GM18861 (cell line): Measurements from ENCODE around the gene ADAMTS7.
"Not testable (repeated sequence)": the region's sequence is repeated elsewhere in the genome, so short reads cannot be mapped to it uniquely, and the experiment has no call there.

ENCODE experiments used
- ATAC-seq: cut with Tn5 transposase; IDR thresholded peaks from one replicate; pipeline ENCODE4 v1.9.1; 2021; ENCODE audit not compliant: unreplicated experiment

The ADAMTS7 gene

DNA sequence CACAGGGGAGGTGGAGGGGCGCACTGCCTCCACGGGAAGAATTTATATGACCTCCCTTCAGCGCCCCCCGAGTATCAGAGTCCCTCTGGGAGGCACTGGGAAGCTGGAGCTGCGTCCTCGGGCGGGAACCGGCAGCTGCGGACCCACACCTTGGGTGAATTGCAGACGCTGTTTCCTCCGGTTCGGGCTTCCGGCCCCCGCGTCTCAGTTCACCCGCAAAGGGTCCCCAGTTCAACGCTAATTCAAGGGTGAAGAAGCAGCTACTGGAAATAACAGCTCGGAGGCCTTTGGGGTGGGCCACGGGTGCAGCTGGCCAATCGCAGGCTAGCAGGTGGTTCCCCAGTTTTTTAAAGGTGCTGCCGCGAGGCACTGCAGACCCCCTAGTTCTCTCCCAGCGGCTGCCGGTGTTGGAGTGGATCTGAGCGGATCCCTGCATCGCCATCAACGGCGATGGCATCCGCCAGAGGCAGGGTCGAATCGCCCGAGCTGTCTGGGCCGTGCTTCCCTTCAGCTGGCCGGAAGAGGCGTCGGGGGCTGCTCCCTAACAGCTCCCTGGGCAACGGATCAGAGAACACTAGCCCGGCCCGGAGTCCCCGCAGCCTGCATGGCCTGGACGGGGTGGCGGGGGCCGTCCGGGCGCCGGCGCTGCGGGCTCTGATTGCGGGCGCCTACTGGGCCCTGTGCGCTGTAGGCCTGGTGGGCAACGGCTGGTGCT is 19.4 kb upstream of the ADAMTS7 start:
- no peak for ATAC-seq

- no peak for ATAC-seq
These were observed 17.7 kb upstream of the ADAMTS7 start for GRCh38 chr15:78828920-78829319.

DNA sequence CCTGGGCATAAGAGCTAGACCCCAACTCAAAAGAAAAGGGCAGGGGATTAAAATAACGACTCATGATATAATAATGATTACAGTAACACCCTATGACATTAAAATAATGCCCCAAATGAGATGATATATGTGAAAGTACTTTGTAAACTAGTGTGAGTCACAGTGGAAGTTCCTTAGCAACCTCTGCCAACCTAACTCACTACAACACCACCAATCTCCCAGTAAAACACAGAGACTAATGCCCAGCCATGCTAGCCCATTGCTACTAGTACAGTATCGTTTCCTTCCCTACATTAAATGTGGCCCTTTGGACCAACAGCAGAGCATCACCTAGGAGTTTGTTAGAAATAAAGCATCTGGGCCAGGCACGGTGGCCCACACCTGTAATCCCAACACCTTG is 11.2 kb upstream of the ADAMTS7 start:
- no peak for ATAC-seq

- no peak for ATAC-seq
These were observed 540 bp upstream of the ADAMTS7 start for GRCh38 chr15:78811825-78812183.

DNA sequence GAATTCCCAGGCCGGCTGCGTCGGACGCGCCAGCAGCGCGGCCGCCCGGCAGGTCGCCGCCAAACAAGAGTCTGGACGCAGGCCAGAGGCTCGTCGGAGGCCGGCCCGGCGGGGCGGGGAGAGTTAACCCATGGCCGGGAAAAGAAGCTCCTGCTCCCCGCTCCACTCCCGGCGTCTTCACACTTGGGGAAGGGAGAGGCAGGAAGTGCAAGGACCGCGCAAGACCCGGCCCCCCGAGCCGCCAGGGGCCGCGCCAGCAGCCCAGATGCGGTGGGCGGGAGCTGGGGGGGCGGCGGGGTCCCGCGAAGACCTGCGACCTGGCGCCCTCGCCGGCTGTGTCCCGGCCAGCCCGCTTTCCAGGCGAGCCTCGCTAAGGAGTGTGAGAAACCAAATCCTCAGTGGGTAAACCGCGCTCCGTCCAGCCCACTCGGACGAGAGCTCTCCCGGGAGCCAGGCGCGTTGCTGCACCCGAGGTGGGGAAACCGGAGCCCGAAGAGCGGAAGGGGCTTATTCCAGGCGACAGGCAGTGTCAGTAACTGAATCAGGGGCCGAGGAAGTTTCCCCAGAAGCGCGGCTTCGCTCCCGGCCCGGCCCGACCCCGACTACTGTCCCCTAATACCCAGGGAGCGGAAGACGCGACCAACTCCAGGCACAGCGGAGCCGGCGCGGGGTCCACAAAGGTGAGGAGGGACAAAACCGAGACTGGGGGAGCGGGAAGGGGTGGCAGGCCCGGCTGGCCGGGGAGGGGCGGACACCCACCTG is 721 bp downstream of the ADAMTS7 start:
- no peak for ATAC-seq

- no peak for ATAC-seq
These were observed 1.3 kb downstream of the ADAMTS7 start for GRCh38 chr15:78810003-78810361.

DNA sequence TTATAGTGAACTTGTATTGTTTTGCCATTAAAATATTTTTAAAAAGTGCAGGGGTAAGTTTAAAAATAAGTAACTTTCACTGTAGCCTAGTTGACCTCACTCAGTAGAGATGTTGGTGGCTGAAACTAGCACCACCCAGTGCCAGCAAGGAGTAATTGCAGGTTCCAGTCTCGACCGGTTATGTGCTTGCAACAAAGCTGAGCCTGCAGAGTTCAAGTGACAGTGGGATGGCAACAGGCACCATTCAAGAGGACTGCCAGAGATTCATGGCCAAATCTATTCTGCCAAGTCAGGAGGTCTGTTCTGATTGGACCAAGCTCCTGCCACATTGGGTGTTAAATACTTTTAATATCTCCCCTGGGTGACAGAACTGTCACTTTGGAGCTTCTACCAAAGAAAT is 2.7 kb downstream of the ADAMTS7 start:
- ATAC-seq: no peak

- ATAC-seq: no peak
These were observed 3.9 kb downstream of the ADAMTS7 start for GRCh38 chr15:78807359-78807758.

- ATAC-seq: no peak
These were observed 6.9 kb downstream of the ADAMTS7 start for GRCh38 chr15:78804391-78804792.

- no peak for ATAC-seq
These were observed 10.5 kb downstream of the ADAMTS7 start for GRCh38 chr15:78800806-78801205.

GRCh38 chr15:78800189-78800588 is 11.1 kb downstream of the ADAMTS7 start:
- no peak for ATAC-seq

- not testable (repeated sequence) for ATAC-seq
These were observed 12.2 kb downstream of the ADAMTS7 start for GRCh38 chr15:78799102-78799501.

DNA sequence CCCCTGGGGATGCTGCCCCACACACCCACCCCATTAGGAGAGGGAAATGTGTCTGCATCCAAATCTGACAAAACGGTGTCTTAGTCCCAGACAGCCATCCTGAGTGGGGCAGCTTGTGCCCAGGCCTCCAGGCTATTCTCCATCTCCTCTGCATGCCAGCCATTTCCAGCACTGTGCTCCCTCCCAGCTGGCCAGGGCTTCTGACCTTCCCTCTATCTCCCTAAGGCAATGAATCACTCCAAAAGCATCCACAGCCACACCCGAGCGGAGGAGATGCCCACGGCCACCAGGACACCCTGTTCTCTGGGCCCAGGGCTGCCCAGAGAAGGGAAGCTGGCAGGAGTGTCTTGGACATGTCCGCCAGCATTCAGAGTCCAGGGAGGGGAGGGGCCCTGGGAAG is 12.9 kb downstream of the ADAMTS7 start:
- not testable (repeated sequence) for ATAC-seq

GRCh38 chr15:78797951-78798350 is 13.3 kb downstream of the ADAMTS7 start:
- ATAC-seq: no peak

GRCh38 chr15:78796510-78796909 is 14.8 kb downstream of the ADAMTS7 start:
- ATAC-seq: no peak

GRCh38 chr15:78795043-78795442 is 16.2 kb downstream of the ADAMTS7 start:
- no peak for ATAC-seq

- ATAC-seq: not testable (repeated sequence)
These were observed 16.8 kb downstream of the ADAMTS7 start for GRCh38 chr15:78794446-78794845.

GRCh38 chr15:78791357-78791756 is 19.9 kb downstream of the ADAMTS7 start:
- no peak for ATAC-seq

GRCh38 chr15:78790027-78790426 is 21.2 kb downstream of the ADAMTS7 start:
- ATAC-seq: no peak

- no peak for ATAC-seq
These were observed 21.6 kb downstream of the ADAMTS7 start for GRCh38 chr15:78789615-78790014.

GRCh38 chr15:78788016-78788660 is 23.1 kb downstream of the ADAMTS7 start:
- no peak for ATAC-seq

GRCh38 chr15:78782402-78782801 is 28.9 kb downstream of the ADAMTS7 start:
- ATAC-seq: not testable (repeated sequence)
